ENCODE results near the gene ROR1. TPM values are rescaled to one million over a fixed set of nuclear protein-coding genes. Genes with fewer than 3 reads are reported as not detected.

Gene ROR1
- polyA plus RNA-seq, 1 of the 3 experiments (the other 2 are of a cell fraction): 4.0 TPM

DNA sequence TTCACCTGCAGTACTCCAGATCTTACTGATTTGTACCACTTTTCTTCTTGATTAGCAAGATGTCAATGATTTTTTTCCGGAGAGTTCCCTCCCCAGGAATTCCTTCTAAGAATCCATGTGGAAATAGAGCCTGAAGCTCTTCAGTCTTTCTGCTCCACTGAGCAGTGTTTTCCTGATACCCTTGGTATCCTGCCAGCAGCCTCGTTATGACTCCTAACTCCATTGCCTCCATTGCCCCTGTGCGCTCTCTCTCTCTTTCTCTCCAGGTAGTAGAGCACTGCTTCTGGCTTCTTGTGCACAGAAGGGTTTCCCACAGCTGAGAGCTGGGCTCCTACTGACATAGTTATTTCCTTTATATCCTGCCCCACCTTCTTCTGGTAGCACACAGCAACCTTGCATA lies 441.8 kb downstream of the ROR1 start:
- Histone ChIP-seq H3K79me2 (ENCODE audit: insufficient read depth) (no peaks in the 10 kb centered on the region), H2AFZ (ENCODE audit: low read depth) (no peak overlapping the region), H3K27ac (ENCODE audit: low read depth in 2 of 2, low read length in 1 of 2) (no peak overlapping the region), H3K36me3 (replicated peaks in 1 of 2; ENCODE audit: control insufficient read depth in 1 of 2, insufficient read depth in 2 of 2, low read length in 1 of 2) (no peaks in the 10 kb centered on the region), H3K27me3 (ENCODE audit: insufficient read depth) (no peaks in the 10 kb centered on the region), H3K4me2 (no peak overlapping the region), H3K4me1 (ENCODE audit: control insufficient read depth in 1 of 2, insufficient read depth in 2 of 2, low read depth in 1 of 2, low read length in 1 of 2) (no peaks in the 10 kb centered on the region), H3F3A (replicated peaks; ENCODE audit: insufficient read depth) (peaks cover 5% of the 10 kb centered on the region), H4K20me1 (ENCODE audit: insufficient read depth) (no peaks in the 10 kb centered on the region), H3K9ac (no peak overlapping the region), H3K9me2 (no peaks in the 10 kb centered on the region), H3K4me3 (ENCODE audit: low read depth in 2 of 2, low read length in 1 of 2) (no peak overlapping the region), H3K9me3 (no peaks in the 10 kb centered on the region)
- no peak for DNase-seq
- CTCF ChIA-PET: no interaction called here
- TF ChIP-seq RFX5 (IDR thresholded peaks at IDR 0.05; ENCODE audit: low read length) (no peak), NFIC (IDR thresholded peaks at IDR 0.05; ENCODE audit: borderline replicate concordance) (no peak), FOSL2 (IDR thresholded peaks at IDR 0.05; ENCODE audit: borderline replicate concordance, low read depth) (no peak), TCF12 (IDR thresholded peaks at IDR 0.05) (no peak), FOXJ3 (CRISPR knock-in tag; IDR thresholded peaks at IDR 0.05) (no peak), MXI1 (IDR thresholded peaks at IDR 0.05; ENCODE audit: low read depth, low read length) (no peak), RXRA (IDR thresholded peaks at IDR 0.05; ENCODE audit: borderline replicate concordance, low read depth) (no peak), FOXM1 (IDR thresholded peaks at IDR 0.05; ENCODE audit: low read depth) (no peak)
- TF ChIP-seq, protein P1, sequence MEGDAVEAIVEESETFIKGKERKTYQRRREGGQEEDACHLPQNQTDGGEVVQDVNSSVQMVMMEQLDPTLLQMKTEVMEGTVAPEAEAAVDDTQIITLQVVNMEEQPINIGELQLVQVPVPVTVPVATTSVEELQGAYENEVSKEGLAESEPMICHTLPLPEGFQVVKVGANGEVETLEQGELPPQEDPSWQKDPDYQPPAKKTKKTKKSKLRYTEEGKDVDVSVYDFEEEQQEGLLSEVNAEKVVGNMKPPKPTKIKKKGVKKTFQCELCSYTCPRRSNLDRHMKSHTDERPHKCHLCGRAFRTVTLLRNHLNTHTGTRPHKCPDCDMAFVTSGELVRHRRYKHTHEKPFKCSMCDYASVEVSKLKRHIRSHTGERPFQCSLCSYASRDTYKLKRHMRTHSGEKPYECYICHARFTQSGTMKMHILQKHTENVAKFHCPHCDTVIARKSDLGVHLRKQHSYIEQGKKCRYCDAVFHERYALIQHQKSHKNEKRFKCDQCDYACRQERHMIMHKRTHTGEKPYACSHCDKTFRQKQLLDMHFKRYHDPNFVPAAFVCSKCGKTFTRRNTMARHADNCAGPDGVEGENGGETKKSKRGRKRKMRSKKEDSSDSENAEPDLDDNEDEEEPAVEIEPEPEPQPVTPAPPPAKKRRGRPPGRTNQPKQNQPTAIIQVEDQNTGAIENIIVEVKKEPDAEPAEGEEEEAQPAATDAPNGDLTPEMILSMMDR (IDR thresholded peaks at IDR 0.05): no peak
- TF ChIP-seq, protein P2, sequence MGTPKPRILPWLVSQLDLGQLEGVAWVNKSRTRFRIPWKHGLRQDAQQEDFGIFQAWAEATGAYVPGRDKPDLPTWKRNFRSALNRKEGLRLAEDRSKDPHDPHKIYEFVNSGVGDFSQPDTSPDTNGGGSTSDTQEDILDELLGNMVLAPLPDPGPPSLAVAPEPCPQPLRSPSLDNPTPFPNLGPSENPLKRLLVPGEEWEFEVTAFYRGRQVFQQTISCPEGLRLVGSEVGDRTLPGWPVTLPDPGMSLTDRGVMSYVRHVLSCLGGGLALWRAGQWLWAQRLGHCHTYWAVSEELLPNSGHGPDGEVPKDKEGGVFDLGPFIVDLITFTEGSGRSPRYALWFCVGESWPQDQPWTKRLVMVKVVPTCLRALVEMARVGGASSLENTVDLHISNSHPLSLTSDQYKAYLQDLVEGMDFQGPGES (IDR thresholded peaks at IDR 0.05; ENCODE audit: low read depth, low read length): no peak
- TF ChIP-seq, protein P3, sequence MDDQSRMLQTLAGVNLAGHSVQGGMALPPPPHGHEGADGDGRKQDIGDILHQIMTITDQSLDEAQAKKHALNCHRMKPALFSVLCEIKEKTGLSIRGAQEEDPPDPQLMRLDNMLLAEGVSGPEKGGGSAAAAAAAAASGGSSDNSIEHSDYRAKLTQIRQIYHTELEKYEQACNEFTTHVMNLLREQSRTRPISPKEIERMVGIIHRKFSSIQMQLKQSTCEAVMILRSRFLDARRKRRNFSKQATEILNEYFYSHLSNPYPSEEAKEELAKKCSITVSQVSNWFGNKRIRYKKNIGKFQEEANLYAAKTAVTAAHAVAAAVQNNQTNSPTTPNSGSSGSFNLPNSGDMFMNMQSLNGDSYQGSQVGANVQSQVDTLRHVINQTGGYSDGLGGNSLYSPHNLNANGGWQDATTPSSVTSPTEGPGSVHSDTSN (IDR thresholded peaks at IDR 0.05): no peak
- TF ChIP-seq, protein P4, sequence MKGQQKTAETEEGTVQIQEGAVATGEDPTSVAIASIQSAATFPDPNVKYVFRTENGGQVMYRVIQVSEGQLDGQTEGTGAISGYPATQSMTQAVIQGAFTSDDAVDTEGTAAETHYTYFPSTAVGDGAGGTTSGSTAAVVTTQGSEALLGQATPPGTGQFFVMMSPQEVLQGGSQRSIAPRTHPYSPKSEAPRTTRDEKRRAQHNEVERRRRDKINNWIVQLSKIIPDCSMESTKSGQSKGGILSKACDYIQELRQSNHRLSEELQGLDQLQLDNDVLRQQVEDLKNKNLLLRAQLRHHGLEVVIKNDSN (IDR thresholded peaks at IDR 0.05; ENCODE audit: borderline replicate concordance, low read depth): no peak
- TF ChIP-seq, protein P5, sequence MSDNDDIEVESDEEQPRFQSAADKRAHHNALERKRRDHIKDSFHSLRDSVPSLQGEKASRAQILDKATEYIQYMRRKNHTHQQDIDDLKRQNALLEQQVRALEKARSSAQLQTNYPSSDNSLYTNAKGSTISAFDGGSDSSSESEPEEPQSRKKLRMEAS (IDR thresholded peaks at IDR 0.05; ENCODE audit: low read depth): no peak
- 84% methylated on average over 3 of the region's 3 CpGs for WGBS (ENCODE audit: low lambda C conversion rate)
- POLR2A ChIA-PET: no interaction called here

DNA sequence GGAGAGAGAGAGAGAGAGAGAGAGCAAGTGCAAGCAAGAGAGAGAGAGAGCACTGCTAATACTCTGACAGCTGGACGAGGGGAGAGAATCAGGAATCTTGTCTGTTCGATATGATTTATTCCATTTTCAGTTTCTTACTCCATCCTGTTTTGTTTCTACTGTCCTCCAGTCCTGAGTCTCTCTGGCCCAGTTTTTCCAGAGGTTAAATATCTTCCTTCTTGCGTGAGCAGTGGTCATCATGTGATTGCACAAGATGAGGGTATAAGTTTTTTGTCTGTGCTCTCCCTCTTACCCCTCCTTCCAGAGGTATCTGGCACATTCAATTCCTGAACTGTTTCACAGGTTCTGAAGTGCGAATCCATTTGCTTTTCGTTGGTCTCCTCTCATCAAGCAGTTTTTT lies 446.4 kb downstream of the ROR1 start:
- no peak overlapping the region for H3K9ac ChIP-seq
- no peak overlapping the region for H3K4me3 ChIP-seq (ENCODE audit: low read depth in 2 of 2, low read length in 1 of 2)
- CTCF ChIA-PET: no interaction called here
- H2AFZ ChIP-seq (ENCODE audit: low read depth): no peak overlapping the region
- H3F3A ChIP-seq (replicated peaks; ENCODE audit: insufficient read depth): peaks cover 23% of the 10 kb centered on the region
- no peaks in the 10 kb centered on the region for H3K36me3 ChIP-seq (replicated peaks in 1 of 2; ENCODE audit: control insufficient read depth in 1 of 2, insufficient read depth in 2 of 2, low read length in 1 of 2)
- POLR2A ChIA-PET: no interaction called here
- 87% methylated on average over 5 of the region's 5 CpGs for WGBS (ENCODE audit: low lambda C conversion rate)
- no peaks in the 10 kb centered on the region for H3K79me2 ChIP-seq (ENCODE audit: insufficient read depth)
- H3K9me2 ChIP-seq: no peaks in the 10 kb centered on the region
- no peak overlapping the region for H3K27ac ChIP-seq (ENCODE audit: low read depth in 2 of 2, low read length in 1 of 2)
- H3K4me1 ChIP-seq (ENCODE audit: control insufficient read depth in 1 of 2, insufficient read depth in 2 of 2, low read depth in 1 of 2, low read length in 1 of 2): peaks cover 0 to 3% of the 10 kb centered on the region in 2 experiments; a peak in 1 of 4 replicates
- H3K9me3 ChIP-seq: no peaks in the 10 kb centered on the region
- no peak for DNase-seq
- no peaks in the 10 kb centered on the region for H4K20me1 ChIP-seq (ENCODE audit: insufficient read depth)
- H3K27me3 ChIP-seq (ENCODE audit: insufficient read depth): no peaks in the 10 kb centered on the region
- no peak overlapping the region for H3K4me2 ChIP-seq
- TF ChIP-seq YY1 (IDR thresholded peaks at IDR 0.05; ENCODE audit: low read depth): no peak
- TF ChIP-seq JUND (IDR thresholded peaks at IDR 0.05): no peak
- TF ChIP-seq ELF1 (IDR thresholded peaks at IDR 0.05): no peak
- TF ChIP-seq NRF1 (IDR thresholded peaks at IDR 0.05; ENCODE audit: low read depth, low read length): no peak
- no peak for TF ChIP-seq RXRA (IDR thresholded peaks at IDR 0.05; ENCODE audit: borderline replicate concordance, low read depth)
- TF ChIP-seq CHD2 (IDR thresholded peaks at IDR 0.05; ENCODE audit: low read length, partially characterized antibody): no peak
- no peak for TF ChIP-seq TEAD4 (IDR thresholded peaks at IDR 0.05; ENCODE audit: borderline replicate concordance, insufficient read depth)
- TF ChIP-seq MXI1 (IDR thresholded peaks at IDR 0.05; ENCODE audit: low read depth, low read length): no peak
- no peak for TF ChIP-seq FOXM1 (IDR thresholded peaks at IDR 0.05; ENCODE audit: low read depth)
- no peak for TF ChIP-seq SMC3 (IDR thresholded peaks at IDR 0.05; ENCODE audit: low read depth, low read length)
- TF ChIP-seq, protein P5 (IDR thresholded peaks at IDR 0.05; ENCODE audit: low read depth): no peak
- no peak for TF ChIP-seq GATA2 (CRISPR knock-in tag; IDR thresholded peaks at IDR 0.05)
- no peak for TF ChIP-seq GABPA (IDR thresholded peaks at IDR 0.05; ENCODE audit: low read depth)
- no peak for TF ChIP-seq POLR2AphosphoS5 (IDR thresholded peaks at IDR 0.05; ENCODE audit: low read depth, low read length)
- TF ChIP-seq TCF12 (IDR thresholded peaks at IDR 0.05): no peak
